Measurements from ENCODE around the gene NOC2L. TPM values are rescaled to one million over a fixed set of nuclear protein-coding genes. Genes with fewer than 3 reads are reported as not detected.

The NOC2L gene
- total RNA-seq, 1 experiment from 2014 or later = 130 TPM

DNA sequence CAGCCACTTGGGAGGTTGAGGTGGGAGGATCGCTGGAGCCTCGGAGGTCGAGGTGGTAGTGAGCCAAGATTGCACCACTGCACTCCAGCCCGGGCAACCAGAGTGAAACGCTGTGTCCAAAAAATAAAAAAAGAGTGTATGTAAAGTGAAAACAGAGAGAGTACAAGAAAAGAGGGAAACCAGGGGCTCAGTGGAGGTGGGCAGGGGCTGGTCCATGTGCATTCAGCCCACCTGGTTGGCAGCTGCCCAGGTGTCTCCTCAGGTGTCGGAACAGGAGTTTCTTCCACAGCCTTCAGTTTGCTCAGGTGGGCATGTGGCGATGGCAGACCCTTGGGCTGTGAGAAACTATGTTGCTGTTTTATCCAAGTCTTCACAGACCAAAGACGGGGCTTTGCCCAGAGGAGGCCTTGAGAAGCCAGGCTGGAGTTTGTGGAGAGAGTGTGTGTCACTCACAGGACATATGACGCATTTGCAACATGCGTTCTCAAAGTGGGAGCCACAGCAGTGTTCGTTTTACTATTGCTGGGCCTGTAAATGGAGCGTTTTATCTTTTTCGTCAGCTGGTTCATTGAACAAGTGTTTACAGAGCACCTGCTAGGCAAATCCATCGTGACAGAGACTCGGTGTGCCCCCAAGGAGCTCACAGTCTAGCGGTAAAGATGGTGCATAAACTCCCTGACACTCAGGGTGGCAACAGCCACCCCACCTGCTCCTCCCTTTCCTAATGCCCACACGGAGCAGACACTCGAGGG, 57.8 kb downstream of the NOC2L start:
- Histone ChIP-seq H4K20me1 (ENCODE audit: control insufficient read depth, insufficient read depth, insufficient read length) (no peaks in the 10 kb centered on the region), H2BK120ac (ENCODE audit: low read depth, low read length, poor library complexity, severe bottlenecking) (no peak overlapping the region), H2AFZ (ENCODE audit: low read length) (no peak overlapping the region), H3K79me2 (ENCODE audit: insufficient read depth, low read length) (no peaks in the 10 kb centered on the region), H2BK5ac (ENCODE audit: insufficient read length, low read length) (no peak overlapping the region), H3K14ac (ENCODE audit: insufficient read depth, low read length) (no peak overlapping the region), H3K79me1 (ENCODE audit: insufficient read depth, low read depth, low read length, poor library complexity, severe bottlenecking) (no peaks in the 10 kb centered on the region), H3K23ac (ENCODE audit: insufficient read length, low read depth, low read length) (no peak overlapping the region), H3K27ac (ENCODE audit: insufficient read length, low read depth, low read length) (no peak overlapping the region), H2BK20ac (ENCODE audit: low read depth, low read length, poor library complexity, severe bottlenecking) (no peak overlapping the region), H3T11ph (ENCODE audit: low read length) (no peak overlapping the region), H3K18ac (ENCODE audit: insufficient read length, low read depth, low read length) (no peak overlapping the region), H4K91ac (ENCODE audit: insufficient read length, low read depth, low read length) (no peak overlapping the region), H3K56ac (ENCODE audit: insufficient read length, low read depth, low read length) (no peak overlapping the region), H2BK15ac (ENCODE audit: low read depth, low read length) (no peak overlapping the region), H4K5ac (ENCODE audit: insufficient read length, low read depth, low read length) (no peak overlapping the region), H3K4me1 (ENCODE audit: insufficient read depth, low read length) (no peaks in the 10 kb centered on the region), H2AK5ac (ENCODE audit: insufficient read length, low read length) (no peak overlapping the region), H3K4ac (ENCODE audit: low read depth, low read length) (no peak overlapping the region), H4K8ac (replicated peaks; ENCODE audit: insufficient read length, low read depth, low read length) (no peak overlapping the region), H3K23me2 (ENCODE audit: insufficient read length, low read depth, low read length, poor library complexity, severe bottlenecking) (peaks cover 6% of the 10 kb centered on the region), H3K9me3 (ENCODE audit: control insufficient read depth, low read depth, low read length) (no peaks in the 10 kb centered on the region), H3K27me3 (ENCODE audit: insufficient read depth, low read length) (peaks cover 17% of the 10 kb centered on the region; the same call in 1 of the 2 replicates), H3K9ac (ENCODE audit: extremely low read depth, insufficient read length, low read length) (no peak overlapping the region), H2BK12ac (ENCODE audit: insufficient read length, low read depth, low read length) (no peak overlapping the region), H3K4me2 (ENCODE audit: insufficient read depth, insufficient read length, low read length) (no peak overlapping the region)
- H3K9me3 Mint-ChIP-seq = peaks cover 3% of the 10 kb centered on the region in 2 experiments; a peak in 3 of 5 replicates
- H3K4me1 Mint-ChIP-seq = peaks cover 6% of the 10 kb centered on the region in 2 experiments
- H3K27me3 Mint-ChIP-seq (ENCODE audit: low read depth) = peaks cover 95% of the 10 kb centered on the region
- no peak overlapping the region for H3K4me3 Mint-ChIP-seq
- peaks cover 0 to 4% (median 3%) of the 10 kb centered on the region in 3 experiments; a peak in 2 of 7 replicates for H3K36me3 Mint-ChIP-seq (ENCODE audit: insufficient read depth in 1 of 3, low read depth in 3 of 3)
- no CpG with 5 or more reads among the region's 18 CpGs for WGBS (ENCODE audit: extremely low coverage, insufficient read length, low lambda C conversion rate)
- DNase-seq = no peak
- H3K27ac Mint-ChIP-seq = peak overlapping the region in 1 of 3 experiments; percentile 79; a peak in 1 of 7 replicates
- TF ChIP-seq, protein P1, sequence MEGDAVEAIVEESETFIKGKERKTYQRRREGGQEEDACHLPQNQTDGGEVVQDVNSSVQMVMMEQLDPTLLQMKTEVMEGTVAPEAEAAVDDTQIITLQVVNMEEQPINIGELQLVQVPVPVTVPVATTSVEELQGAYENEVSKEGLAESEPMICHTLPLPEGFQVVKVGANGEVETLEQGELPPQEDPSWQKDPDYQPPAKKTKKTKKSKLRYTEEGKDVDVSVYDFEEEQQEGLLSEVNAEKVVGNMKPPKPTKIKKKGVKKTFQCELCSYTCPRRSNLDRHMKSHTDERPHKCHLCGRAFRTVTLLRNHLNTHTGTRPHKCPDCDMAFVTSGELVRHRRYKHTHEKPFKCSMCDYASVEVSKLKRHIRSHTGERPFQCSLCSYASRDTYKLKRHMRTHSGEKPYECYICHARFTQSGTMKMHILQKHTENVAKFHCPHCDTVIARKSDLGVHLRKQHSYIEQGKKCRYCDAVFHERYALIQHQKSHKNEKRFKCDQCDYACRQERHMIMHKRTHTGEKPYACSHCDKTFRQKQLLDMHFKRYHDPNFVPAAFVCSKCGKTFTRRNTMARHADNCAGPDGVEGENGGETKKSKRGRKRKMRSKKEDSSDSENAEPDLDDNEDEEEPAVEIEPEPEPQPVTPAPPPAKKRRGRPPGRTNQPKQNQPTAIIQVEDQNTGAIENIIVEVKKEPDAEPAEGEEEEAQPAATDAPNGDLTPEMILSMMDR (conservative IDR thresholded peaks at IDR 0.05) = no peak

Measured in H9 (cell line).